ENCODE results near the gene FNDC1. TPM values are rescaled to one million over a fixed set of nuclear protein-coding genes. Genes with fewer than 3 reads are reported as not detected.
"Not testable (repeated sequence)": the region's sequence is repeated elsewhere in the genome, so short reads cannot be mapped to it uniquely, and the experiment has no call there.

The FNDC1 gene
- 1 to 10 TPM in 4 of 7 donors, under 1 TPM in 3; 0.08 to 2.1 (median 1.1) TPM for total RNA-seq
- 1 to 10 TPM in 1 of 2 donors, under 1 TPM in 1; 0.29 to 7.3 TPM for polyA plus RNA-seq
- long read RNA-seq, donor 1, partial matches to known transcripts: 1 of 1 reads
- long read RNA-seq, donor 1, other reads (novel, unspliced or antisense): 0 of 1 reads
- long read RNA-seq, donor 2: 0 reads
- long read RNA-seq, donor 3, partial matches to known transcripts: 1 of 1 reads
- long read RNA-seq, donor 3, other reads (novel, unspliced or antisense): 0 of 1 reads

GRCh38 chr6:159169193-159169555 lies at the start of gene FNDC1:
FNDC1 (plus strand) TSS chr6:159169400; CDS start chr6:159169597, 197 bp downstream.
- peak in 1 of 3 donors; percentile 21 for TF ChIP-seq CTCF (IDR thresholded peaks at IDR 0.05)
- TF ChIP-seq EP300 (IDR thresholded peaks at IDR 0.05): no peak
- H3K36me3 ChIP-seq: no peaks in the 10 kb centered on the region
- peak within 1 kb of the TSS; percentile 32 for H3K4me3 ChIP-seq
- DNase-seq: peak in 2 of 5 donors; percentile 52 to 57
- 0 to 1% (median 1%) methylated on average over 4 to 59 of the region's 59 CpGs for WGBS, 3 donors
- H3K9me3 ChIP-seq: no peaks in the 10 kb centered on the region
- intact Hi-C loops (cut with DNase I): loop anchor here in 1 of 4 donors (10.0 kb wide), 1 partner anchor 486 kb away; no protein-coding TSS in a partner anchor
- H3K4me1 ChIP-seq (ENCODE audit: insufficient read depth): peaks cover 3% of the 10 kb centered on the region
- H3K27me3 ChIP-seq: no peaks in the 10 kb centered on the region
- H3K27ac ChIP-seq: no peak within 1 kb of the TSS

GRCh38 chr6:159119791-159120190 lies 49.4 kb upstream of the FNDC1 start:
- no peaks in the 10 kb centered on the region for H3K9me3 ChIP-seq
- no peak for TF ChIP-seq EP300 (IDR thresholded peaks at IDR 0.05)
- TF ChIP-seq CTCF (IDR thresholded peaks at IDR 0.05): no peak
- no peak for TF ChIP-seq POLR2A (IDR thresholded peaks at IDR 0.05)
- peaks cover 2% of the 10 kb centered on the region for H3K4me1 ChIP-seq (ENCODE audit: insufficient read depth)
- intact Hi-C loops (cut with DNase I): no loop called here
- 94 to 95% (median 95%) methylated on average over 7 of the region's 7 CpGs for whole genome bisulfite sequencing, 3 donors
- DNase-seq: no peak
- no peaks in the 10 kb centered on the region for H3K36me3 ChIP-seq
- H3K27ac ChIP-seq: no peak overlapping the region
- no peak overlapping the region for H3K4me3 ChIP-seq
- H3K27me3 ChIP-seq: no peaks in the 10 kb centered on the region

DNA sequence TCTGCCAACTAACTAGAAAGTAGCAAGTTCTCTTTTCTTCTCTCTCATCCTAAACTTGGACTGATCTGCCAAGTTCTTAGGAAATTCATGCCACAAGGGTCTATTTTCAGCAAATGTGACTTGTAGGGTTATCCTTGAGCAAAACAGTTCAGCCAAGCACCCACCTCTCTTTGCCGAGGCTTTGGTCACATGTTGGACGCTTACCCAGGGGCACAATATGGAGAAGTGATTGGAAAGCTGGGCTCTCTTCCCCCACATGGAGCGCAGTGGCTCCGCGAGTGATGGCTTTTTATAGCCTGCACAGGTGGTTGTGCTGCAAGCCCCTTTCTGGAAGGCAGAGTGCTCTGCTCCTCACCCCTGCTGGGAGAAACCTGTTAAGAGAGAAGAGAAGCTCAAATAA lies 47.7 kb upstream of the FNDC1 start:
- intact Hi-C loops (cut with DNase I): no loop called here
- Histone ChIP-seq H3K36me3 (no peaks in the 10 kb centered on the region), H3K27me3 (no peaks in the 10 kb centered on the region), H3K4me1 (ENCODE audit: insufficient read depth) (peaks cover 2% of the 10 kb centered on the region), H3K4me3 (no peak overlapping the region), H3K27ac (no peak overlapping the region), H3K9me3 (no peaks in the 10 kb centered on the region)
- 88 to 94% (median 89%) methylated on average over 5 of the region's 5 CpGs for WGBS, 3 donors
- TF ChIP-seq POLR2A (IDR thresholded peaks at IDR 0.05) (no peak), EP300 (IDR thresholded peaks at IDR 0.05) (no peak), CTCF (IDR thresholded peaks at IDR 0.05) (no peak)
- no peak for DNase-seq

- intact Hi-C loops (cut with DNase I): no loop called here
- Histone ChIP-seq H3K27me3 (no peaks in the 10 kb centered on the region), H3K4me1 (ENCODE audit: insufficient read depth) (peaks cover 1% of the 10 kb centered on the region), H3K27ac (no peak overlapping the region), H3K4me3 (no peak overlapping the region), H3K36me3 (no peaks in the 10 kb centered on the region), H3K9me3 (no peaks in the 10 kb centered on the region)
- WGBS, 3 donors: 69 to 82% (median 69%) methylated on average over 4 of the region's 4 CpGs
- no peak for DNase-seq
- no peak for TF ChIP-seq POLR2A (IDR thresholded peaks at IDR 0.05)
- TF ChIP-seq CTCF (IDR thresholded peaks at IDR 0.05): no peak
- TF ChIP-seq EP300 (IDR thresholded peaks at IDR 0.05): no peak
These were observed 46.7 kb upstream of the FNDC1 start for GRCh38 chr6:159122453-159122852.

- 84 to 88% (median 86%) methylated on average over 2 of the region's 2 CpGs for WGBS, 3 donors
- intact Hi-C loops (cut with DNase I); DNase-seq; H3K4me1 ChIP-seq (ENCODE audit: insufficient read depth); H3K27me3 ChIP-seq; H3K4me3 ChIP-seq; H3K9me3 ChIP-seq; H3K36me3 ChIP-seq; H3K27ac ChIP-seq: not testable (repeated sequence)
These were observed 45.4 kb upstream of the FNDC1 start for GRCh38 chr6:159123831-159124230.

All from ovary (tissue), 10 donors.